NAMALWA (cell line): Measurements from ENCODE around the gene PACS2.
"Not testable (repeated sequence)": the region's sequence is repeated elsewhere in the genome, so short reads cannot be mapped to it uniquely, and the experiment has no call there.

Experiments used
- DNase-seq: peaks from one replicate; pipeline ENCODE4 v3.0.0-alpha.2; 2015; ENCODE audit warnings: low spot score

PACS2 gene

GRCh38 chr14:105315941-105316576 lies 1.5 kb downstream of the PACS2 start:
- DNase-seq: no peak

GRCh38 chr14:105316577-105316941 lies 2.0 kb downstream of the PACS2 start:
- DNase-seq: no peak

GRCh38 chr14:105316968-105317510 lies 2.5 kb downstream of the PACS2 start:
- DNase-seq: no peak

- no peak for DNase-seq
Observed at GRCh38 chr14:105317546-105317945, 3.0 kb downstream of the PACS2 start.

- DNase-seq: no peak
Observed at GRCh38 chr14:105322791-105323556, 8.4 kb downstream of the PACS2 start.

GRCh38 chr14:105323663-105324062 lies 9.1 kb downstream of the PACS2 start:
- DNase-seq: no peak

GRCh38 chr14:105324080-105324778 lies 9.7 kb downstream of the PACS2 start:
- no peak for DNase-seq

- DNase-seq: no peak
Observed at GRCh38 chr14:105324871-105325270, 10.3 kb downstream of the PACS2 start.

GRCh38 chr14:105325303-105325702 lies 10.8 kb downstream of the PACS2 start:
- DNase-seq: no peak

GRCh38 chr14:105325716-105326567 lies 11.4 kb downstream of the PACS2 start:
- DNase-seq: no peak

GRCh38 chr14:105326568-105326867 lies 12.0 kb downstream of the PACS2 start:
- no peak for DNase-seq

GRCh38 chr14:105326891-105327694 lies 12.5 kb downstream of the PACS2 start:
- no peak for DNase-seq

- not testable (repeated sequence) for DNase-seq
Observed at GRCh38 chr14:105327695-105328045, 13.1 kb downstream of the PACS2 start.

- DNase-seq: no peak
Observed at GRCh38 chr14:105328070-105328677, 13.6 kb downstream of the PACS2 start.

GRCh38 chr14:105328678-105329390 lies 14.3 kb downstream of the PACS2 start:
- no peak for DNase-seq

GRCh38 chr14:105329411-105330150 lies 15.0 kb downstream of the PACS2 start:
- DNase-seq: no peak

- no peak for DNase-seq
Observed at GRCh38 chr14:105330491-105330895, 15.9 kb downstream of the PACS2 start.

- DNase-seq: no peak
Observed at GRCh38 chr14:105331575-105332349, 17.2 kb downstream of the PACS2 start.
